Thyroid gland (tissue), 4 donors: ENCODE measurements around the gene LRRC8B. TPM values are rescaled to one million over a fixed set of nuclear protein-coding genes. Genes with fewer than 3 reads are reported as not detected.
A peak's percentile ranks its signal among the peaks of the same experiment; 100 is the strongest.

ENCODE experiments used
- DNase-seq, 2 donors: peaks; one replicate each; pipeline ENCODE4 v3.0.0-alpha.2; 2019
- H3K27ac ChIP-seq, 3 donors: fragments of 200-600 bp; sonication (generic); 1 replicate in 2 of 3; 2 replicates in 1 of 3; pipeline ENCODE4 v1.5.1; 2016 to 2019; ENCODE audit warnings: mild to moderate bottlenecking in 1 of 3, moderate library complexity in 1 of 3
- H3K27me3 ChIP-seq: fragments of 200-600 bp; sonication (generic); one replicate; pipeline ENCODE4 v1.5.1; 2019
- H3K36me3 ChIP-seq, 2 donors: fragments of 200-600 bp; sonication (generic); one replicate each; pipeline ENCODE4 v1.5.1; 2016 to 2019
- H3K4me1 ChIP-seq, 2 donors: fragments of 200-600 bp; sonication (generic); one replicate each; pipeline ENCODE4 v1.5.1; 2017 to 2019
- H3K4me3 ChIP-seq, 3 donors: fragments of 200-600 bp; sonication (generic); replicated peaks in 1 of 3; 1 replicate in 2 of 3; 2 replicates in 1 of 3; pipeline ENCODE4 v1.5.1; 2016; ENCODE audit warnings: mild to moderate bottlenecking in 1 of 3
- H3K9me3 ChIP-seq: fragments of 200-600 bp; sonication (generic); one replicate; pipeline ENCODE4 v1.5.1; 2017
- CTCF ChIP-seq, 6 experiments: fragments of 200-600 bp in 3 of 6; fragments of 450-650 bp in 3 of 6; sonication (generic) in 3 of 6; IDR thresholded peaks; one replicate each; pipeline ENCODE4 v1.5.1; 2016 to 2019; ENCODE audit warnings: antibody characterized with exemption in 6 of 6, mild to moderate bottlenecking in 2 of 6, inconsistent platforms in 1 of 6, moderate library complexity in 1 of 6
- POLR2A ChIP-seq, 2 donors: fragments of 450-650 bp; IDR thresholded peaks; one replicate each; pipeline ENCODE4 v1.6.1; 2017; ENCODE audit warnings: antibody characterized with exemption in 2 of 2, mild to moderate bottlenecking in 2 of 2, moderate library complexity in 1 of 2
- WGBS, 2 donors: methylation state at CpG; one replicate each; pipeline ENCODE4 v1.1.5; 2017; 5-methylcytosine and 5-hydroxymethylcytosine counted together
- intact Hi-C: fragments of 100-400 bp; cut with DNase I; formaldehyde crosslinking; loops from one replicate; pipeline ENCODE4 v1.15.1; 2023
- total RNA-seq, 4 donors: library from RNA; depleted of rRNA; stranded (reverse); fragments of >200 nt; gene quantifications; one replicate each; pipeline ENCODE4 v1.2.3, GENCODE V29; 2016

LRRC8B gene
- total RNA-seq, 4 donors from 2014 or later = 11.5 to 27.8 (median 24.4) TPM

GRCh38 chr1:89606227-89606980 lies 81.8 kb downstream of the LRRC8B start:
- H3K9me3 ChIP-seq = no peaks in the 10 kb centered on the region
- no peaks in the 10 kb centered on the region for H3K36me3 ChIP-seq
- H3K27me3 ChIP-seq = no peaks in the 10 kb centered on the region
- no peak overlapping the region for H3K27ac ChIP-seq
- intact Hi-C loops = no loop called here
- no peaks in the 10 kb centered on the region for H3K4me1 ChIP-seq
- 91 to 93% methylated on average over 3 of the region's 3 CpGs for WGBS, 2 donors
- TF ChIP-seq POLR2A (IDR thresholded peaks at IDR 0.05) (no peak), CTCF (IDR thresholded peaks at IDR 0.05) (no peak)
- no peak overlapping the region for H3K4me3 ChIP-seq
- no peak for DNase-seq

- Histone ChIP-seq H3K4me3 (no peak overlapping the region), H3K4me1 (no peaks in the 10 kb centered on the region), H3K27ac (peak overlapping the region in 1 of 3 donors; percentile 27), H3K9me3 (no peaks in the 10 kb centered on the region), H3K27me3 (no peaks in the 10 kb centered on the region), H3K36me3 (no peaks in the 10 kb centered on the region)
- WGBS, 2 donors = 80 to 87% methylated on average over 2 of the region's 2 CpGs
- intact Hi-C loops = no loop called here
- no peak for DNase-seq
- TF ChIP-seq POLR2A (IDR thresholded peaks at IDR 0.05) (no peak), CTCF (IDR thresholded peaks at IDR 0.05) (no peak)
Measured at GRCh38 chr1:89607156-89607555, 82.5 kb downstream of the LRRC8B start.

GRCh38 chr1:89607586-89608318 lies 83.1 kb downstream of the LRRC8B start:
- intact Hi-C loops = no loop called here
- no peaks in the 10 kb centered on the region for H3K27me3 ChIP-seq
- TF ChIP-seq POLR2A (IDR thresholded peaks at IDR 0.05) (no peak), CTCF (IDR thresholded peaks at IDR 0.05) (no peak)
- no peaks in the 10 kb centered on the region for H3K36me3 ChIP-seq
- H3K9me3 ChIP-seq = no peaks in the 10 kb centered on the region
- 74 to 75% methylated on average over 5 of the region's 5 CpGs for WGBS, 2 donors
- H3K27ac ChIP-seq = peak overlapping the region in 2 of 3 donors; percentile 17 to 27
- DNase-seq = no peak
- H3K4me1 ChIP-seq = no peaks in the 10 kb centered on the region
- H3K4me3 ChIP-seq = no peak overlapping the region

- Histone ChIP-seq H3K36me3 (no peaks in the 10 kb centered on the region), H3K4me1 (no peaks in the 10 kb centered on the region), H3K27ac (peak overlapping the region in 1 of 3 donors; percentile 33), H3K9me3 (no peaks in the 10 kb centered on the region), H3K27me3 (no peaks in the 10 kb centered on the region), H3K4me3 (no peak overlapping the region)
- intact Hi-C loops = no loop called here
- DNase-seq = no peak
- WGBS, 2 donors = 78 to 83% methylated on average over 9 of the region's 9 CpGs
- TF ChIP-seq POLR2A (IDR thresholded peaks at IDR 0.05) (no peak), CTCF (IDR thresholded peaks at IDR 0.05) (no peak)
Measured at GRCh38 chr1:89608319-89608983, 83.8 kb downstream of the LRRC8B start.
